K562 (cell line): ENCODE data around the gene SP100. TPM values are rescaled to one million over a fixed set of nuclear protein-coding genes. Genes with fewer than 3 reads are reported as not detected.

Experiments
- ATAC-seq: fragments of 200-7000 bp; cut with Tn5 transposase; 3 replicates; pipeline ENCODE4 v1.9.1; 2020; ENCODE audit warnings: moderate library complexity
- BruUV-seq: library from RNA; stranded (reverse); fragments of 400-500 nt; replicated peaks from 2 replicates; lab custom pipeline; 2021; lab: Mats Ljungman, UMichigan
- CTCF ChIA-PET: fragments of 300-600 bp; formaldehyde crosslinking; extraction: SDS; loops from one replicate; lab custom pipeline; 2021; ENCODE audit warnings: low intra/inter-chr PET ratio; lab: Yijun Ruan, JAX
- POLR2A ChIA-PET: fragments of 300-600, 350-650 bp; sonication (Branson Sonifier 250); formaldehyde crosslinking; extraction: SDS; loops from one replicate; lab custom pipeline; 2021; ENCODE audit warnings: antibody characterized with exemption, inconsistent platforms; lab: Yijun Ruan, JAX
- DNase-seq, 4 experiments: peaks; one replicate each; pipeline versions ENCODE4 v3.0.0 to v3.0.0-alpha.2; 2011 to 2018; ENCODE audit warnings: low spot score in 3 of 4, mixed read lengths in 3 of 4; ENCODE audit errors: extremely low read depth in 1 of 4
- FAIRE-seq: peaks from 2 replicates; lab custom pipeline; 2011; peaks lifted over from hg19 to GRCh38; lab: Jason Lieb, UNC
- H2AFZ ChIP-seq: 2 replicates; pipeline ENCODE4 v1.6.0; 2011; ENCODE audit warnings: low read depth, low read length, control low read depth, inconsistent platforms
- H3K27ac ChIP-seq: fragments of 200-600 bp; 3 replicates; pipeline ENCODE4 v1.8.0; 2011; ENCODE audit warnings: low read depth, mild to moderate bottlenecking, control low read depth, inconsistent platforms, low read length, moderate library complexity, mixed read lengths; ENCODE audit errors: extremely low read depth
- H3K27me3 ChIP-seq, 2 experiments: fragments of 300-600 bp in 1 of 2; 2 replicates in 1 of 2; 3 replicates in 1 of 2; pipeline versions ENCODE4 v1.6.0 to v1.8.0; 2011; ENCODE audit warnings: inconsistent platforms in 2 of 2, low read length in 2 of 2, mild to moderate bottlenecking in 1 of 2, mixed read lengths in 1 of 2, moderate library complexity in 1 of 2; ENCODE audit not compliant: control insufficient read depth in 2 of 2, insufficient read depth in 2 of 2
- H3K36me3 ChIP-seq: fragments of 300-600 bp; 3 replicates; pipeline ENCODE4 v1.8.0; 2011; ENCODE audit warnings: mild to moderate bottlenecking, low read length, inconsistent platforms; ENCODE audit not compliant: control insufficient read depth, insufficient read depth
- H3K4me1 ChIP-seq, 2 experiments: fragments of 200-600 bp in 1 of 2; replicated peaks in 1 of 2; 2 replicates in 1 of 2; 3 replicates in 1 of 2; pipeline versions ENCODE4 v1.5.1 to v1.8.0; 2011; ENCODE audit warnings: inconsistent platforms in 2 of 2, low read length in 2 of 2, mild to moderate bottlenecking in 1 of 2, mixed read lengths in 1 of 2, moderate library complexity in 1 of 2; ENCODE audit not compliant: control insufficient read depth in 2 of 2, insufficient read depth in 2 of 2
- H3K4me2 ChIP-seq: 2 replicates; pipeline ENCODE4 v1.6.1; 2011; ENCODE audit warnings: low read length, control low read depth, inconsistent platforms, mixed read lengths; ENCODE audit not compliant: insufficient read depth
- H3K4me3 ChIP-seq: fragments of 200-600 bp; sonication (generic), shearing (Covaris generic); 2 replicates; pipeline ENCODE4 v1.5.1; 2016; ENCODE audit warnings: control low read depth, inconsistent platforms
- H3K79me2 ChIP-seq: fragments of 200-600 bp; 3 replicates; pipeline ENCODE4 v1.8.0; 2011; ENCODE audit warnings: low read length, inconsistent platforms; ENCODE audit not compliant: control insufficient read depth, insufficient read depth
- H3K9ac ChIP-seq, 2 experiments: 2 replicates each; pipeline versions ENCODE4 v1.6.0 to v1.6.1; 2011; ENCODE audit warnings: low read depth in 2 of 2, low read length in 2 of 2, control low read depth in 1 of 2, inconsistent platforms in 1 of 2, mild to moderate bottlenecking in 1 of 2, mixed read lengths in 1 of 2; ENCODE audit not compliant: insufficient read depth in 1 of 2
- H3K9me1 ChIP-seq: one replicate; pipeline ENCODE4 v1.6.0; 2011; ENCODE audit warnings: inconsistent platforms, mild to moderate bottlenecking, low read length, moderate library complexity; ENCODE audit not compliant: control insufficient read depth, insufficient read depth
- H3K9me3 ChIP-seq: replicated peaks from 2 replicates; pipeline ENCODE4 v1.5.1; 2011; ENCODE audit warnings: low read depth, low read length, inconsistent platforms; ENCODE audit not compliant: control insufficient read depth, insufficient read depth
- H4K20me1 ChIP-seq: replicated peaks from 2 replicates; pipeline ENCODE4 v1.6.1; 2011; ENCODE audit warnings: low read length, inconsistent platforms, mixed read lengths; ENCODE audit not compliant: control insufficient read depth, insufficient read depth
- CBX8 ChIP-seq: fragments of 200-600 bp; sonication (generic); IDR thresholded peaks from 2 replicates; pipeline ENCODE4 v1.6.1; 2012; ENCODE audit warnings: borderline replicate concordance, mixed run types, low read depth, mild to moderate bottlenecking, moderate library complexity, mixed read lengths, low read length, control low read depth, inconsistent platforms; ENCODE audit not compliant: poor library complexity, severe bottlenecking; ENCODE audit errors: extremely low read depth
- L3MBTL2 ChIP-seq: fragments of 450-650 bp; IDR thresholded peaks from 2 replicates; pipeline ENCODE4 v1.6.1; 2016; ENCODE audit warnings: mild to moderate bottlenecking, moderate library complexity
- MIER1 ChIP-seq: fragments of 450-650 bp; IDR thresholded peaks from 2 replicates; pipeline ENCODE4 v1.6.1; 2016; ENCODE audit warnings: antibody characterized with exemption, mild to moderate bottlenecking, low read depth
- YY1 ChIP-seq, 3 experiments: IDR thresholded peaks; 2 replicates each; pipeline ENCODE4 v1.6.1; 2011; ENCODE audit warnings: low read length in 2 of 3, mild to moderate bottlenecking in 2 of 3, moderate library complexity in 2 of 3, borderline replicate concordance in 1 of 3, control low read depth in 1 of 3, low read depth in 1 of 3; ENCODE audit not compliant: insufficient read depth in 3 of 3, insufficient replicate concordance in 2 of 3, control insufficient read depth in 1 of 3, insufficient read length in 1 of 3; ENCODE audit errors: extremely low read depth in 1 of 3
- ZEB2 ChIP-seq: fragments of 450-650 bp; IDR thresholded peaks from 2 replicates; pipeline ENCODE4 v1.6.1; 2016
- ZSCAN29 ChIP-seq: fragments of 450-650 bp; IDR thresholded peaks from 2 replicates; pipeline ENCODE4 v1.6.1; 2017
- WGBS: fragments of 100-300 bp; shearing (Covaris generic); methylation state at CpG from one replicate; pipeline ENCODE4 v1.1.6; 2016; ENCODE audit warnings: low coverage, mixed read lengths; ENCODE audit not compliant: insufficient coverage; ENCODE audit errors: missing lambda C conversion rate; 5-methylcytosine and 5-hydroxymethylcytosine counted together
- in situ Hi-C: fragments of 300-500 bp; cut with MboI; formaldehyde crosslinking; loops from 4 replicates; pipeline ENCODE4 v1.15.0; 2018; ENCODE audit warnings: inconsistent platforms, mixed read lengths
- intact Hi-C: fragments of 100-400 bp; cut with micrococcal nuclease; formaldehyde crosslinking; loops from 2 replicates; pipeline ENCODE4 v1.14.2; 2022
- polyA plus RNA-seq, 8 experiments: library from polyadenylated mRNA; depleted of rRNA in 4 of 8; stranded (reverse) in 5 of 8; unstranded in 3 of 8; fragments of >200 nt; fragmentation: Nextera tagmentation in 2 of 8; fragmentation: Illumina TruSeq in 1 of 8; extraction: Ambion mirVana in 2 of 8; extraction: Trizol in 1 of 8; gene quantifications; 2 replicates each; pipeline versions ENCODE4 v1.2.1 to v1.2.3, GENCODE V29; 2011 to 2014; ENCODE audit warnings: inconsistent platforms in 1 of 8, missing spikeins in 1 of 8
- total RNA-seq, 7 experiments: library from RNA; depleted of rRNA in 6 of 7; stranded (reverse); fragments of >200 nt in 6 of 7; fragmentation: Illumina TruSeq in 2 of 7; extraction: Trizol in 2 of 7; gene quantifications; 2 replicates each; pipeline versions ENCODE4 v1.2.1 to v1.2.3, GENCODE V29; 2011 to 2021; ENCODE audit warnings: low replicate concordance in 1 of 7

The SP100 gene
- total and polyA plus RNA-seq, 9 of the 15 experiments (the other 6 are each of a cell fraction or from before 2014, with no cell fraction given) = 19.2 to 39.2 (median 34.6) TPM

- H3K79me2 ChIP-seq = no peaks in the 10 kb centered on the region
- in situ Hi-C loops = no loop called here
- WGBS = 18% methylated on average over 3 of the region's 3 CpGs
- no peak; the same call in 2 of the 3 replicates for ATAC-seq
- no peak for FAIRE-seq
- H4K20me1 ChIP-seq = no peaks in the 10 kb centered on the region
- TF ChIP-seq CBX8 = no peak
- TF ChIP-seq ZSCAN29 = no peak
- TF ChIP-seq YY1 (IDR thresholded peaks at IDR 0.05; ENCODE audit: borderline replicate concordance in 1 of 3, control insufficient read depth in 1 of 3, extremely low read depth in 1 of 3, insufficient read depth in 3 of 3, insufficient read length in 1 of 3, insufficient replicate concordance in 2 of 3, low read depth in 1 of 3, low read length in 2 of 3) = peak in 1 of 3 experiments; percentile 23
- no peak for TF ChIP-seq MIER1
- peak; percentile 45; the same call in 1 of the 2 replicates for TF ChIP-seq L3MBTL2
- no peak for TF ChIP-seq ZEB2
- TF ChIP-seq, all 486 proteins: peak for 2
- no peak for DNase-seq
- H3K4me3 ChIP-seq = no peak overlapping the region
- no peaks in the 10 kb centered on the region for H3K9me3 ChIP-seq
- H2AFZ ChIP-seq = no peak overlapping the region
- no peak overlapping the region for H3K9ac ChIP-seq
- ChIA-PET POLR2A (no interaction called here), CTCF (no interaction called here)
- BruUV-seq = no TSS peak
- no peak overlapping the region for H3K27ac ChIP-seq
- no peaks in the 10 kb centered on the region for H3K9me1 ChIP-seq
- no peaks in the 10 kb centered on the region for H3K36me3 ChIP-seq
- intact Hi-C loops = no loop called here
- no peaks in the 10 kb centered on the region for H3K27me3 ChIP-seq
- H3K4me1 ChIP-seq = no peaks in the 10 kb centered on the region
- no peak overlapping the region for H3K4me2 ChIP-seq
Observed at GRCh38 chr2:230590333-230590732, 174.3 kb downstream of the SP100 start.
